Prostate gland (tissue), 2 donors: ENCODE results near the gene COL23A1.

Source experiments
- POLR2A ChIP-seq: fragments of 450-650 bp; IDR thresholded peaks from one replicate; pipeline ENCODE4 v1.6.1; 2016; ENCODE audit warnings: antibody characterized with exemption, mild to moderate bottlenecking
- TF ChIP-seq, protein P1 (sequence below), 4 experiments: fragments of 200-600 bp in 2 of 4; fragments of 450-650 bp in 2 of 4; sonication (generic) in 2 of 4; IDR thresholded peaks; 1 replicate in 3 of 4; 2 replicates in 1 of 4; pipeline ENCODE4 v1.5.1; 2016 to 2019; ENCODE audit warnings: antibody characterized with exemption in 4 of 4, mild to moderate bottlenecking in 2 of 4, moderate library complexity in 2 of 4

DNA sequence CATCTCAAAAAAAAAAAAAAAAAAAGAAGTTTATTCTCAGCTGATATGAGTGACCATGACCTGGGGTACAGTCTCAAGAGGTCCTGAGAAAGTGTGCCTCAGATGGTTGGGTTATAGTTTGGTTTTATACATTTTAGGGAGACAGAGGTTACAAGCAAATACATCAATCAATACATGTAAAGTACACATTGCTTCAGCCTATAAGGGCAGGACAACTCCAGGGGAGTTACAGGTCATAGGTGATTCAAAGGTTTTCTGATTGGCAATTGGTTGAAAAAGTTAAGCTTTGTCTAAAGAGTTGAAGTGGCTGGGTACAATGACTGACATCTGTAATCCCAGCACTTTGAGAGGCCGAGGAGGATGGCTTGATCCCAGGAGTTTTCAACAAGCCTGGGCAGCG, 400.8 kb downstream of the COL23A1 start:
- TF ChIP-seq, protein P1, sequence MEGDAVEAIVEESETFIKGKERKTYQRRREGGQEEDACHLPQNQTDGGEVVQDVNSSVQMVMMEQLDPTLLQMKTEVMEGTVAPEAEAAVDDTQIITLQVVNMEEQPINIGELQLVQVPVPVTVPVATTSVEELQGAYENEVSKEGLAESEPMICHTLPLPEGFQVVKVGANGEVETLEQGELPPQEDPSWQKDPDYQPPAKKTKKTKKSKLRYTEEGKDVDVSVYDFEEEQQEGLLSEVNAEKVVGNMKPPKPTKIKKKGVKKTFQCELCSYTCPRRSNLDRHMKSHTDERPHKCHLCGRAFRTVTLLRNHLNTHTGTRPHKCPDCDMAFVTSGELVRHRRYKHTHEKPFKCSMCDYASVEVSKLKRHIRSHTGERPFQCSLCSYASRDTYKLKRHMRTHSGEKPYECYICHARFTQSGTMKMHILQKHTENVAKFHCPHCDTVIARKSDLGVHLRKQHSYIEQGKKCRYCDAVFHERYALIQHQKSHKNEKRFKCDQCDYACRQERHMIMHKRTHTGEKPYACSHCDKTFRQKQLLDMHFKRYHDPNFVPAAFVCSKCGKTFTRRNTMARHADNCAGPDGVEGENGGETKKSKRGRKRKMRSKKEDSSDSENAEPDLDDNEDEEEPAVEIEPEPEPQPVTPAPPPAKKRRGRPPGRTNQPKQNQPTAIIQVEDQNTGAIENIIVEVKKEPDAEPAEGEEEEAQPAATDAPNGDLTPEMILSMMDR (IDR thresholded peaks at IDR 0.05): no peak
- no peak for TF ChIP-seq POLR2A
